ENCODE measurements around the gene KCNQ5. TPM values are rescaled to one million over a fixed set of nuclear protein-coding genes. Genes with fewer than 3 reads are reported as not detected.

Gene KCNQ5
- total and polyA plus RNA-seq, 2 of the 8 experiments (the other 6 are each of a cell fraction or from before 2014, with no cell fraction given): 0.83 to 1.2 TPM

DNA sequence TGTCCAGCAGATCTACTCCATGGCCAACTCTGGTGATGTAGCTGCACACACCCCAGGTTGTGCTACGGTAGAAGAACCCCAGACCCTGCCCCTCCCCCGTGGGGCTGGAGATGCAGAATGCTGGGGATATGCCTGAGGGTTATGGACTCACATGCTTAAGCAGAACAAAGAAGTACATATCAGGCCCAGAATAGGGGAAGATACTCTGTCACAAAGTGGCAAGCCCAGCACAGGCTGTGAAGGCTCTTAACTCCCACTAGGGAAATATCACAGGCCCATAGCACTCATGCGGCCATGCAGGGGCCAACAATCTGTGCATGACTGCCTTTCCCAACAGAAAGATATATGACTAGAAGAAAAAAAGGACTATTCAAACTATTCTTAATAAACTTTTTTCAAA lies 234.9 kb downstream of the KCNQ5 start:
- Histone ChIP-seq H2AFZ (ENCODE audit: low read length) (no peak overlapping the region), H3K79me2 (ENCODE audit: control insufficient read depth in 1 of 2, insufficient read depth in 2 of 2, low read length in 2 of 2) (no peaks in the 10 kb centered on the region), H3K36me3 (ENCODE audit: control insufficient read depth in 2 of 4, insufficient read depth in 4 of 4, low read length in 3 of 4) (no peaks in the 10 kb centered on the region), H3K4ac (replicated peaks; ENCODE audit: insufficient read length, low read depth, low read length) (no peak overlapping the region), H3K79me1 (ENCODE audit: low read depth, low read length) (no peaks in the 10 kb centered on the region), H2AK5ac (ENCODE audit: low read depth, low read length) (no peak overlapping the region), H3K4me2 (ENCODE audit: insufficient read depth in 1 of 2, low read depth in 2 of 2, low read length in 2 of 2) (no peak overlapping the region), H3K23me2 (ENCODE audit: low read depth, low read length) (no peaks in the 10 kb centered on the region), H3K56ac (replicated peaks; ENCODE audit: insufficient read length, low read depth, low read length) (no peak overlapping the region), H3K4me1 (replicated peaks in 1 of 4; ENCODE audit: control insufficient read depth in 3 of 4, insufficient read depth in 4 of 4, low read length in 3 of 4) (0 out of 7 replicates have a peak, but pooled peaks cover 0 to 3% (median 0%) of the 10 kb centered on the region in 4 experiments), H3K27me3 (replicated peaks in 1 of 4; ENCODE audit: control insufficient read depth in 3 of 4, extremely low read depth in 1 of 4, insufficient read depth in 3 of 4, low read length in 3 of 4) (no peaks in the 10 kb centered on the region), H4K8ac (ENCODE audit: extremely low read depth, insufficient read depth, low read length) (no peak overlapping the region), H2BK20ac (ENCODE audit: low read length) (no peak overlapping the region), H2BK5ac (ENCODE audit: low read depth, low read length) (no peak overlapping the region), H3K14ac (ENCODE audit: insufficient read length) (no peak overlapping the region), H2BK120ac (replicated peaks; ENCODE audit: low read depth, low read length) (no peak overlapping the region), H4K5ac (ENCODE audit: insufficient read length, low read depth, low read length) (no peak overlapping the region), H4K20me1 (replicated peaks in 1 of 2; ENCODE audit: control insufficient read depth in 1 of 2, insufficient read depth in 2 of 2, low read length in 2 of 2) (no peaks in the 10 kb centered on the region), H4K91ac (replicated peaks; ENCODE audit: insufficient read length, low read length) (no peak overlapping the region), H3K18ac (ENCODE audit: extremely low read depth, low read length) (no peak overlapping the region), H2BK15ac (ENCODE audit: low read length) (no peak overlapping the region), H3K27ac (ENCODE audit: low read depth, low read length) (no peak overlapping the region), H3K4me3 (ENCODE audit: extremely low read depth in 1 of 4, insufficient read depth in 2 of 4, low read depth in 3 of 4, low read length in 4 of 4) (no peak overlapping the region), H3K9ac (replicated peaks in 1 of 4; ENCODE audit: extremely low read depth in 1 of 4, low read depth in 3 of 4, low read length in 3 of 4) (no peak overlapping the region), H2BK12ac (ENCODE audit: low read depth, low read length) (no peak overlapping the region), H3K9me3 (ENCODE audit: insufficient read depth in 2 of 2, low read depth in 1 of 2, low read length in 1 of 2) (no peaks in the 10 kb centered on the region), H3K23ac (ENCODE audit: insufficient read length) (no peak overlapping the region)
- 92% methylated on average over 3 of the region's 3 CpGs; no CpG with 5 or more reads in 1 of the 2 experiments for WGBS, 2 experiments (ENCODE audit: extremely low coverage in 1 of 2, insufficient coverage in 1 of 2, insufficient read length in 1 of 2, insufficient replicate concordance in 2 of 2, low coverage in 1 of 2, low lambda C conversion rate in 2 of 2, missing lambda C conversion rate in 1 of 2)
- no peak for DNase-seq (ENCODE audit: low read depth in 1 of 2, low spot score in 2 of 2)
- ChIA-PET CTCF (ENCODE audit: partially characterized antibody) (no interaction called here), POLR2A (ENCODE audit: partially characterized antibody) (no interaction called here)
- no peak for FAIRE-seq
- TF ChIP-seq TCF12 (IDR thresholded peaks at IDR 0.05; ENCODE audit: low read depth, low read length): no peak
- no peak for TF ChIP-seq ASH2L (IDR thresholded peaks at IDR 0.05; ENCODE audit: low read length)
- TF ChIP-seq RNF2 (IDR thresholded peaks at IDR 0.05; ENCODE audit: borderline replicate concordance, low read depth, low read length, missing control alignments, poor library complexity, severe bottlenecking): no peak
- no peak for TF ChIP-seq SP1 (IDR thresholded peaks at IDR 0.05; ENCODE audit: low read depth, low read length)
- no peak for TF ChIP-seq NANOG (IDR thresholded peaks at IDR 0.05; ENCODE audit: insufficient read depth, low read depth, low read length, poor library complexity, severe bottlenecking)
- TF ChIP-seq HDAC6 (IDR thresholded peaks at IDR 0.05; ENCODE audit: low read depth, low read length): no peak
- TF ChIP-seq, protein P1, sequence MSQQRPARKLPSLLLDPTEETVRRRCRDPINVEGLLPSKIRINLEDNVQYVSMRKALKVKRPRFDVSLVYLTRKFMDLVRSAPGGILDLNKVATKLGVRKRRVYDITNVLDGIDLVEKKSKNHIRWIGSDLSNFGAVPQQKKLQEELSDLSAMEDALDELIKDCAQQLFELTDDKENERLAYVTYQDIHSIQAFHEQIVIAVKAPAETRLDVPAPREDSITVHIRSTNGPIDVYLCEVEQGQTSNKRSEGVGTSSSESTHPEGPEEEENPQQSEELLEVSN (IDR thresholded peaks at IDR 0.05): no peak

All from H1 (cell line).